ENCODE data around the gene DTYMK.
"Not testable (repeated sequence)": the region's sequence is repeated elsewhere in the genome, so short reads cannot be mapped to it uniquely, and the experiment has no call there.

DTYMK gene

DNA sequence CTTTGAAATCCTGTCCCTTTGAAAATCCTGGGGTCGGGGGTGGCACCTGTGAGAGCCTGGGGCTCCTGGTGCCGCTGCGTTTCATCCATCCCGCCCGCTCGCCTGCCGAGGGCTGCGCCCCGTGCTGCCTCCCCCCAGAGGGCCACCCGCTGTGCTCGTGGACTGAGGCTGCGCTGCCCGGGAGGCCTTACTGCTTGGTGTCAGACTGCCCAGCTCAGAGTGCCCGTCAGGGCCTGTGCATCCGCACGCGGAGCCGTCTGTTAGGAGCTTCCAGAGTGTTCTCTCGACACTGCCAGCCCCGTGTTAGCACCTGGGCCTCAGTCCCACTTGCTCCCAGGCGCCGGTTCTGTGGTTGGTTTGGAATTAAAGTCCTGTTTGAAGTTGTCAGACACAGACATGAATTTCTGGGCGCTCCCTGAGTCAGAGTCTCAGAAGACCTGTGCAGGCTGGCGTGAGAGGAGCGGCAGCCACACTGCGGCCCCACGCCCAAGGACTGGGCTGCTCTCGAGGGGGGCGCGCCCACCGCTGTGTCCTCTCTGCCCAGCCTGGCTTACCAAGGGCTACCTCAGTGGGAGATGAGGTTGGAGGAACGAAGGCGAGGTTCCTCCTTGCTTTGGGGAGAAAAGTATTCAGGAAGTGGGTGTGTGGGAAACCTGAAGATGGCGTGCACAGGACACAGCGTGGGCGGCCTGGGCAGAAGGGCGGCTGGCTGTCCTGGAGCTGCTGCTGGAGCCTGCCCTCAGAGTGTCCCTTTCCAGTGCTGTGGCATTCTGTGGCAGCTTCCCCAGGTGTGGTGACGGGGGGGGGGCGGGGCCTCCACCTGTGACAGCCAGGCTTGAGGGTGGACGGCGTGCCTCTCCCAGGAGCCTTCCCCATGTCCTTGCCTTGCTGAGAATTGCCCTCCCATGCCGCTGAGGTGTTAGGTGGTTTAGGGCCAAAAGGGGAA is 14.1 kb downstream of the DTYMK start:
- no peaks in the 10 kb centered on the region for H3K4me1 ChIP-seq (ENCODE audit: control insufficient read depth, insufficient read depth, low read length, poor library complexity, severe bottlenecking)
- H3K9me3 ChIP-seq (ENCODE audit: control insufficient read depth, low read length), result no peaks in the 10 kb centered on the region
- no peaks in the 10 kb centered on the region for H3K27me3 ChIP-seq (replicated peaks; ENCODE audit: control insufficient read depth, insufficient read depth, low read length, poor library complexity, severe bottlenecking)
- no peak overlapping the region for H3K4me3 ChIP-seq (ENCODE audit: insufficient read depth, low read depth, low read length, poor library complexity, severe bottlenecking)
- H3K36me3 ChIP-seq (ENCODE audit: control insufficient read depth, insufficient read depth, low read length), result peaks cover 52% of the 10 kb centered on the region
- H3K27ac ChIP-seq (ENCODE audit: insufficient read depth, low read length, poor library complexity, severe bottlenecking), result no peak overlapping the region
- no peak for DNase-seq

DNA sequence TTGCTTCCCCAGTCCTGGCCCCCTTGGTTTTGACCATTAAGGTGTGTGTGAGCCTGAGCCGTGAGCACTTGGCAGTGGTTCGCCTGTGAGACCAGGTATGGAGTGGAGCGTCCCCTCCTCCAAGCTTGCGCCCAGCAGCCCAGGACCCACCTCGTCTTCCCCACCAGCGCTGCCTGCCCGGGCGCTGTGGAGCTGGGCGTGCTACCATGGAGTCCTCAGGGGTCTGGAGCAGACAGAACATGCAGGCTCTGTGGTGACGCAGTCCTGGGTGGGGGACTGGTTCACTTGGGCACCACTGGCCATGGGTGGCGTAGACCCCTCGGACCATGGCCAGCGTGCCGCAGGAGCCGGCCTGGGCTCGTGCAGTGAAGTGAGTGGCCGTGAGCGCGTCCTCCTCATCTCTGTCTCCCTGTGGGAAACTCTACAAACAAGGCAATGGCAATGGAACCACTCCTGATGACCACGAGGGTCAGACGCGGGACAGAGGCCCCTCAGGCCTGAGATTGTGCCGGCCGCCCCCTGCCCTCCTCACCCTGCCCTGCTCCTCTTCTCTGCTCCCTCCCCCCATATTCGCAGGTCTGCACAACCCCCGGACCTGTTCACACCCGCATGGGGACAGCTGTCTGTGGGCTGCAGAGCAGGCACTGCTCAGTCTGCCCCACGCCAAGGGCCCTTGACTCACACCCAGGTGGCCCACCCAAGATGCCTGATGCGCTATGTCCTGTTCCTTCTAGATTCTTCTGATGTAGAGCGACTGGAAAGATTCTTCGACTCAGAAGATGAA is 15.0 kb downstream of the DTYMK start:
- Histone ChIP-seq H3K9me3 (ENCODE audit: control insufficient read depth, low read length) (no peaks in the 10 kb centered on the region), H3K4me3 (ENCODE audit: insufficient read depth, low read depth, low read length, poor library complexity, severe bottlenecking) (no peak overlapping the region), H3K36me3 (ENCODE audit: control insufficient read depth, insufficient read depth, low read length) (peaks cover 50% of the 10 kb centered on the region), H3K27me3 (replicated peaks; ENCODE audit: control insufficient read depth, insufficient read depth, low read length, poor library complexity, severe bottlenecking) (no peaks in the 10 kb centered on the region), H3K4me1 (ENCODE audit: control insufficient read depth, insufficient read depth, low read length, poor library complexity, severe bottlenecking) (no peaks in the 10 kb centered on the region), H3K27ac (ENCODE audit: insufficient read depth, low read length, poor library complexity, severe bottlenecking) (no peak overlapping the region)
- DNase-seq, result no peak

DNA sequence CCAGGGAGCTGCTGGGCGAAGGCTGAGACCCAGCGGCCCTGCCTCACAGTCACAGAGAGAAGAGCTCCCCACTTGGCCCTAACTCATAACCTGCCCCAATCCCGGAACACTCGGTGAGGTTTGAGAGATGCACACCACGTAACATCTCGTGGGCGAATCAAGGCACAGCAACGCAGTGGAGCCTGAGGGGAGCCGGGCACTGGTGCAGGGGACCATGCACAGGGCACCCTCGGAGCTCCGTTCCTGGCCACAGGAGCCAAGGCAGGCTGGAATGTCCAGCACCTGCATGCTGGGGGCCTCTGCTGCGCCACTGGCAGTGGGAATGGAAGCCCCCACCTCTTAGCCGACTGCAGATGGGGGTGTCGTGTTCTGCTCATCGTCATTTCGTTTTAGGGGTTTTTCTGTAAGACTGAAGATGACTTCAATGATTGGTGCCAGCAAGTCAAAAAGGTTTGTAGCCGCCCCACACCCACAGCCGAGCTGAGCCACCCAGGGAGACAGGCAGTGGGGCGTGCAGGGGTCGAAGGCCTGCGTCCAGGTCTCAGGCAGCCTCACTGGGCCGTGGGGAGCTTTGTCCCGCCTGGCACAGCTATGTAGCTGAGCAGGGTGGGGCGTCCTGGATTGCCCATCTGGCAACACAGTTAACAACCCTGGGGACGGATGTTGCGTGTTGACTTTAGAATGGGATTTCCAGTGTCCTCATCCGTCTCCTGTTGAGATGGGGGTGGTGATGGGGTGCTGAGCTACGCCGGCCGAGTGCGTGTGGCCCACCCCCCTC is 16.1 kb downstream of the DTYMK start:
- Histone ChIP-seq H3K4me3 (ENCODE audit: insufficient read depth, low read depth, low read length, poor library complexity, severe bottlenecking) (no peak overlapping the region), H3K27me3 (replicated peaks; ENCODE audit: control insufficient read depth, insufficient read depth, low read length, poor library complexity, severe bottlenecking) (no peaks in the 10 kb centered on the region), H3K27ac (ENCODE audit: insufficient read depth, low read length, poor library complexity, severe bottlenecking) (no peak overlapping the region), H3K36me3 (ENCODE audit: control insufficient read depth, insufficient read depth, low read length) (peaks cover 44% of the 10 kb centered on the region), H3K4me1 (ENCODE audit: control insufficient read depth, insufficient read depth, low read length, poor library complexity, severe bottlenecking) (no peaks in the 10 kb centered on the region), H3K9me3 (ENCODE audit: control insufficient read depth, low read length) (no peaks in the 10 kb centered on the region)
- no peak for DNase-seq

DNA sequence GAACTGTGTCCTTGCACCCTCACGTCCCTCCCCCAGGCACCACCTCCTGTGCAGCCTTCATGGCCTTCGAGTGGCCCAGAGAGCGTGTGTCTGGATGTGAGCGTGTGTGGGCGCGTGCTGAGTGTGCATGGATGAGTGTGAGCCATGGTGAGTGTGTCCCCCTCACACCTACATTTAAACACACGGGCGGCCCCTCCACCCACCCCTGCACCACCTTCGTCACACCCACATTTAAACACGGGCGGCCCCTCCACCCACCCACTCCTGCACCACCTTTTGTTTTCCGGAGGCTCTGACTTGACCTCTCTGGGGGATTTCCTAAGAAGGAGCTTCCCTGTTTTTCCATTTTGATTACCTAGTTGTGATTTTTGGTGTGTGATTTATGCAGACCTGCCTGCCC is 17.8 kb downstream of the DTYMK start:
- Histone ChIP-seq H3K27me3 (replicated peaks; ENCODE audit: control insufficient read depth, insufficient read depth, low read length, poor library complexity, severe bottlenecking) (no peaks in the 10 kb centered on the region), H3K9me3 (ENCODE audit: control insufficient read depth, low read length) (no peaks in the 10 kb centered on the region), H3K4me3 (ENCODE audit: insufficient read depth, low read depth, low read length, poor library complexity, severe bottlenecking) (no peak overlapping the region), H3K4me1 (ENCODE audit: control insufficient read depth, insufficient read depth, low read length, poor library complexity, severe bottlenecking) (no peaks in the 10 kb centered on the region), H3K36me3 (ENCODE audit: control insufficient read depth, insufficient read depth, low read length) (peaks cover 44% of the 10 kb centered on the region), H3K27ac (ENCODE audit: insufficient read depth, low read length, poor library complexity, severe bottlenecking) (no peak overlapping the region)
- no peak for DNase-seq

DNA sequence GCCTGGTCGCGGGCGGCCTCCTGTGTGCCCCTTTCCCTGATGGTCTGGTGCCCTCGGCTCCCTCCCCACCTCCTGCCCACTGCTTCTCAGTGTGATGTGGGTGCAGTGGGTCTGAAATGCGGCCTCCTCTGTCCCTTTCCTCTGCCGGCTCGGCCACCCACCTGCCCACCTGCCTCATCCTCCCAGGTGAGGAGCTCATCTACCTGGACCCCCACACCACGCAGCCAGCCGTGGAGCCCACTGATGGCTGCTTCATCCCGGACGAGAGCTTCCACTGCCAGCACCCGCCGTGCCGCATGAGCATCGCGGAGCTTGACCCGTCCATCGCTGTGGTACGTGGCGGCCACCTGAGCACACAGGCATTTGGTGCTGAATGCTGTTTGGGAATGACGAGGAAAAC is 18.3 kb downstream of the DTYMK start:
- no peaks in the 10 kb centered on the region for H3K27me3 ChIP-seq (replicated peaks; ENCODE audit: control insufficient read depth, insufficient read depth, low read length, poor library complexity, severe bottlenecking)
- no peaks in the 10 kb centered on the region for H3K4me1 ChIP-seq (ENCODE audit: control insufficient read depth, insufficient read depth, low read length, poor library complexity, severe bottlenecking)
- H3K36me3 ChIP-seq (ENCODE audit: control insufficient read depth, insufficient read depth, low read length), result peaks cover 44% of the 10 kb centered on the region
- no peak overlapping the region for H3K27ac ChIP-seq (ENCODE audit: insufficient read depth, low read length, poor library complexity, severe bottlenecking)
- no peak for DNase-seq
- H3K4me3 ChIP-seq (ENCODE audit: insufficient read depth, low read depth, low read length, poor library complexity, severe bottlenecking), result no peak overlapping the region
- H3K9me3 ChIP-seq (ENCODE audit: control insufficient read depth, low read length), result no peaks in the 10 kb centered on the region

DNA sequence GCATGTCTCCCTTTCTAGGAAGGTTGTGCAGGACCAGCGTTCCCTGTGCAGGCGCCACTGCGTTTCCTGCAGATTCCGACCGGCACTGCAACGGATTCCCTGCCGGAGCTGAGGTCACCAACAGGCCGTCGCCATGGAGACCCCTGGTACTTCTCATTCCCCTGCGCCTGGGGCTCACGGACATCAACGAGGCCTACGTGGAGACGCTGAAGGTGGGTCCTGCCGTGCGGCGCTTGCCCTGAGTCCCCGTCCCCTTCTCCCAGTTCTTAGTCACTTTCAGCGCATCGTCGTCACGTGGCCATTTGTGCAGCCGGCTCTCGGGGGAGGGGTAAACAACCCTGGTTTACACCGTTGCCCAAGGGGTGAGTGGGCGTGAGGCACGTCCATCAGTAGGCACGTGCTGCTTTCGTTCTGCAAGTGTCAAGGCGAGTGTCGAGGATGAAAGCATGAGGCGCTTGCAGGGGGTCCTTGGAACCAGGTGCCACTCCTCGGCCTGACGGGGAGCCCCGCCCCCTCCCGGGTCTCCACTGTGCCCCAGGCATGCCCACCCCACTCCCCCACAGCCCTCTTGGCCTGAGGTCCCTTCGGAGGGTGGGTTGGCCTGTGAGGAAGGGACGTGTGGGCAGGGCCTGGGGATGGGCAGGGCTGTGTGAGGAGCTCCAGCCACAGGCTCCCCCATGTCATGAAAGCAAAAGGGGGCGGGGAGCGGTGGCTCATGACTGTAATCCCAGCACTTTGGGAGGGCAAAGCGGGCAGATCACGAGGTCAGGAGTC is 19.8 kb downstream of the DTYMK start:
- Histone ChIP-seq H3K9me3 (ENCODE audit: control insufficient read depth, low read length) (no peaks in the 10 kb centered on the region), H3K4me1 (ENCODE audit: control insufficient read depth, insufficient read depth, low read length, poor library complexity, severe bottlenecking) (no peaks in the 10 kb centered on the region), H3K27me3 (replicated peaks; ENCODE audit: control insufficient read depth, insufficient read depth, low read length, poor library complexity, severe bottlenecking) (no peaks in the 10 kb centered on the region), H3K4me3 (ENCODE audit: insufficient read depth, low read depth, low read length, poor library complexity, severe bottlenecking) (no peak overlapping the region), H3K27ac (ENCODE audit: insufficient read depth, low read length, poor library complexity, severe bottlenecking) (no peak overlapping the region), H3K36me3 (ENCODE audit: control insufficient read depth, insufficient read depth, low read length) (peaks cover 39% of the 10 kb centered on the region)
- DNase-seq, result no peak

DNA sequence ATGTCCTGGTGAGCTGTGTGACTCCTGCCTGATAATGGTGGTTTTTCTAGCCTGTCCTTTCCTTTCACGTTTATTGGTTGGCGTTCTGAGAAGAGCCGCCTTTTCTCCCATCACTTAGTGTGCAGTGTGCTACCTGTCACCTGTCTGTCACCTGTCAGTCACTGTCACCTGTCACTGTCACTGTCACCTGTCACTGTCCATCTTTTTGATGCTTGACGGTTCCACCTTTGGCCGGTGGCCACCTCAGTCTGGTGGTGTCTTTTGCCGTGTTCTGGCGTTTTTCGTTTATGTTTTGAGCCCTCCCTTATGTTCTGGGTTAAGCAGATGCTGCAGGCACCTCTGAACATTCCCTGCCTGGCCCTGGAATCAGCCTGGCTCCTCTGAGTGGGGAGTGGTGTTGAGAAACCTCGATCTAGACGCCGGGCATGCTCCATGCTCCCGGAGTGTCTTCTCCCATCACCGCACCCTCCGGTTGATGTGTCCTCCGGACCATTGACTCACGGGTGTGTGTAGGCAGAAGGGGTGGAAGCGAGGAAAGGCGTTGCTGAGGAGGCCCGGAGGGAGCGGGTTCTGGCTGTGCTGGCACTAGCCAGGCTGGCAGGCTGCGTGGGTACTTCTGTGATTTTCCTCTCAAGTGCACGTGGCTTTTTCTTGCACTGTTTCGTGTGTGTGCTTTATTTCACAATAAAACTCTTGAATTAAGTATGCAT is 20.7 kb downstream of the DTYMK start:
- H3K4me3 ChIP-seq (ENCODE audit: insufficient read depth, low read depth, low read length, poor library complexity, severe bottlenecking), result no peak overlapping the region
- no peaks in the 10 kb centered on the region for H3K27me3 ChIP-seq (replicated peaks; ENCODE audit: control insufficient read depth, insufficient read depth, low read length, poor library complexity, severe bottlenecking)
- peaks cover 41% of the 10 kb centered on the region for H3K36me3 ChIP-seq (ENCODE audit: control insufficient read depth, insufficient read depth, low read length)
- no peak for DNase-seq
- H3K27ac ChIP-seq (ENCODE audit: insufficient read depth, low read length, poor library complexity, severe bottlenecking), result no peak overlapping the region
- H3K4me1 ChIP-seq (ENCODE audit: control insufficient read depth, insufficient read depth, low read length, poor library complexity, severe bottlenecking), result no peaks in the 10 kb centered on the region
- H3K9me3 ChIP-seq (ENCODE audit: control insufficient read depth, low read length), result no peaks in the 10 kb centered on the region

DNA sequence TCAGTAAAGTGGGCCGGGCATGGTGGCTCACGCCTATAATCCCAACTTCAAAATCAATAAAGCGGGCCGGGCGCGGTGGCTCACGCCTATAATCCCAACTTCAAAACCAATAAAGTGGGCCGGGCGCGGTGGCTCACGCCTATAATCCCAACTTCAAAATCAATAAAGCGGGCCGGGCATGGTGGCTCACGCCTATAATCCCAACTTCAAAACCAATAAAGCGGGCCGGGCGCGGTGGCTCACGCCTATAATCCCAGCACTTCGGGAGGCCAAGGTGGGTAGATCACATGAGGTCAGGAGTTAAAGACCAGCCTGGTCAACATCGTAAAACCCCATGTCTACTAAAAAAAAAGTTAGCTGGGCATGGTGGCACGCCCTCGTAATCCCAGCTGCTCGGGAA is 23.9 kb downstream of the DTYMK start:
- not testable (repeated sequence) for H3K9me3 ChIP-seq (ENCODE audit: control insufficient read depth, low read length); H3K4me3 ChIP-seq (ENCODE audit: insufficient read depth, low read depth, low read length, poor library complexity, severe bottlenecking); DNase-seq; H3K27me3 ChIP-seq (replicated peaks; ENCODE audit: control insufficient read depth, insufficient read depth, low read length, poor library complexity, severe bottlenecking); H3K4me1 ChIP-seq (ENCODE audit: control insufficient read depth, insufficient read depth, low read length, poor library complexity, severe bottlenecking); H3K27ac ChIP-seq (ENCODE audit: insufficient read depth, low read length, poor library complexity, severe bottlenecking)
- H3K36me3 ChIP-seq (ENCODE audit: control insufficient read depth, insufficient read depth, low read length), result peaks cover 28% of the 10 kb centered on the region
